GM06990 (cell line): ENCODE measurements around the gene APBB2.

Experiments
- DNase-seq: peaks from one replicate; pipeline ENCODE4 v3.0.0-alpha.2; 2011; ENCODE audit not compliant: insufficient read length; ENCODE audit errors: extremely low read depth
- H3K27me3 ChIP-seq: replicated peaks from 2 replicates; pipeline ENCODE4 v1.6.0; 2011; ENCODE audit warnings: low read length; ENCODE audit not compliant: control insufficient read depth, insufficient read depth
- H3K36me3 ChIP-seq: 2 replicates; pipeline ENCODE4 v1.5.1; 2011; ENCODE audit warnings: low read length; ENCODE audit not compliant: control insufficient read depth, insufficient read depth
- H3K4me3 ChIP-seq: replicated peaks from 2 replicates; pipeline ENCODE4 v1.5.1; 2011; ENCODE audit warnings: low read depth, mild to moderate bottlenecking, control low read depth, low read length
- TF ChIP-seq, protein P1 (sequence below): IDR thresholded peaks from 2 replicates; pipeline ENCODE4 v1.5.1; 2011; ENCODE audit warnings: low read length, control low read depth, mild to moderate bottlenecking, inconsistent platforms; ENCODE audit not compliant: insufficient read depth, poor library complexity, severe bottlenecking

The APBB2 gene

DNA sequence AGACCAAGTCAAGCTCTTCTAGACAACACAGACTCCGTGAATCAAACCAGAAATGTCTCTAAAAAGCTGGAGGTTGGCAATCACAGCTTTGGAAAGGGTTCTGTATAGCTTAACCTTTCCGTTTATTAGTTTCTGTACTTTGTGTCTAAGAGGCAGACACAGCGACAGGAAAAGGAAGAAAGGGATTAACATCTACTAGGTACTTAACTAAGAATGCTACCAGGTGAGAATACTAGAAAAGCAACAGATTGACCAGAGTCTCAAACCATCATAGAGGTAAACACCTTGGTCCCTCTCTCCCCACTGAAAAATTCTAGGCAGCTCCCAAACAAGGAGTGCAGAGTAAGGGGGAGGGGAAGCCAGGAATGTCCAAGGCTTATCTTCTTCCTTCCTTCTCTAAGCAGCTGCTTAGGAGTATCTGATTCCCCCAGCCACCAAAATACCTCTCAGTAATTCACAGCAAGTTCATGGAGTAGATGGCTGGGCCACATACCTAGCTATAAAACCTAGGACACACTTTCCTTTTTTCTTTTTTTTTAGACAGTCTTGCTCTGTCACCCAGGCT is 80.8 kb downstream of the APBB2 start:
- DNase-seq, result no peak
- Histone ChIP-seq H3K27me3 (no peaks in the 10 kb centered on the region), H3K4me3 (no peak overlapping the region), H3K36me3 (no peaks in the 10 kb centered on the region)
- TF ChIP-seq, protein P1, sequence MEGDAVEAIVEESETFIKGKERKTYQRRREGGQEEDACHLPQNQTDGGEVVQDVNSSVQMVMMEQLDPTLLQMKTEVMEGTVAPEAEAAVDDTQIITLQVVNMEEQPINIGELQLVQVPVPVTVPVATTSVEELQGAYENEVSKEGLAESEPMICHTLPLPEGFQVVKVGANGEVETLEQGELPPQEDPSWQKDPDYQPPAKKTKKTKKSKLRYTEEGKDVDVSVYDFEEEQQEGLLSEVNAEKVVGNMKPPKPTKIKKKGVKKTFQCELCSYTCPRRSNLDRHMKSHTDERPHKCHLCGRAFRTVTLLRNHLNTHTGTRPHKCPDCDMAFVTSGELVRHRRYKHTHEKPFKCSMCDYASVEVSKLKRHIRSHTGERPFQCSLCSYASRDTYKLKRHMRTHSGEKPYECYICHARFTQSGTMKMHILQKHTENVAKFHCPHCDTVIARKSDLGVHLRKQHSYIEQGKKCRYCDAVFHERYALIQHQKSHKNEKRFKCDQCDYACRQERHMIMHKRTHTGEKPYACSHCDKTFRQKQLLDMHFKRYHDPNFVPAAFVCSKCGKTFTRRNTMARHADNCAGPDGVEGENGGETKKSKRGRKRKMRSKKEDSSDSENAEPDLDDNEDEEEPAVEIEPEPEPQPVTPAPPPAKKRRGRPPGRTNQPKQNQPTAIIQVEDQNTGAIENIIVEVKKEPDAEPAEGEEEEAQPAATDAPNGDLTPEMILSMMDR, result no peak

DNA sequence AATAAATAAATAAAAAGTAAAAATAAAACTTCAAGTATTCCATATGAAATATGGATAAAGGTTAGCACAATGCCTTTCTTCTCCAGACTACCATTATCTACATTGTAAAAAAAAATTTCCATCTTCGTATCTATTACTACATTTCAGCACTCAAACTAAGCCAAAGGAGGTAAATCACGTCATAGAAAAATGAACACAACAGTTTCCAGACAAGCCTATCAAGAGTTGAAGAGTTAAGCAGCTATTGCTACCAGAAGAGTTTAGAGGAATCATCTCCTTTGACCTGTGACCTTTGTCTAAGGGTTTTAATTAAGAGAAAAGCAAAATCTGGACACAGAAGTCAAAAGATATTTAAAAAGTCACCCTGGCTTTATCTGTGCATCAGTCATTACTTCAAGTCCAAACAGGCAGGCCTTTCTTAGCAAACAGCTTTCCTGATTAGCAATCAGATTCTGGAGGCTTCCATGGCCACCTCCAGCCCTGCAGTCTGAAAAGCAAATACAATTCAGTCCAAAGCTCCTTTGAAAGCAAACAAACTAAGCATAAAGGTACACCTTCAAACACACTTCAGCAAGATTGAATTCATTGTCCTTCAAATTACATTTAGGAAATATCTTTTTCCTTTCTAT is 82.2 kb downstream of the APBB2 start:
- Histone ChIP-seq H3K36me3 (no peaks in the 10 kb centered on the region), H3K4me3 (no peak overlapping the region), H3K27me3 (no peaks in the 10 kb centered on the region)
- no peak for DNase-seq
- TF ChIP-seq, protein P1, result no peak

DNA sequence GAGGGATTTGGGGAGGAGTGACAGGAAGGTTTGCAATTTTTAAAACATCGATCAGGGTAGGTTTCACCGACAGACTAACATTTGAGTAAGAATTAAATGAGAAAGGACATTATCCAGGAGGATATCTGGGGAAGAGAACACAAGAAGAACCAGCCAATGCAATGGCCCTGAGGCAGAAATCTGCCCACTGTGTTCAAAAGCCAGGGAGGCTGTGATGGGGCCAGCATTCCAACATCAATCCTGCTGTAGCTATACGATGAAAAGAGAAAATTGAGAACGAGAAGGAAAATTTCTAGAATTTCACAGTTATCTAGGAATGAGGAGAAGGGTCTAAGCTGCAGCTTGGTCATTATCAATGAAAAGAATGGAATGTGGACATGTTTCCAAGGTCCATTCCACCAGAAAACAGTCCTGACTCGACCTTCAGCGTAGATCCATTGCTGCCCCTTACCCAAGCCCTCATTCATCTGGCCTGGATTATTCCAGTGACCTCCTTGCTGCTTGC is 84.4 kb downstream of the APBB2 start:
- no peak for DNase-seq
- TF ChIP-seq, protein P1, result no peak
- Histone ChIP-seq H3K27me3 (no peaks in the 10 kb centered on the region), H3K36me3 (no peaks in the 10 kb centered on the region), H3K4me3 (no peak overlapping the region)

DNA sequence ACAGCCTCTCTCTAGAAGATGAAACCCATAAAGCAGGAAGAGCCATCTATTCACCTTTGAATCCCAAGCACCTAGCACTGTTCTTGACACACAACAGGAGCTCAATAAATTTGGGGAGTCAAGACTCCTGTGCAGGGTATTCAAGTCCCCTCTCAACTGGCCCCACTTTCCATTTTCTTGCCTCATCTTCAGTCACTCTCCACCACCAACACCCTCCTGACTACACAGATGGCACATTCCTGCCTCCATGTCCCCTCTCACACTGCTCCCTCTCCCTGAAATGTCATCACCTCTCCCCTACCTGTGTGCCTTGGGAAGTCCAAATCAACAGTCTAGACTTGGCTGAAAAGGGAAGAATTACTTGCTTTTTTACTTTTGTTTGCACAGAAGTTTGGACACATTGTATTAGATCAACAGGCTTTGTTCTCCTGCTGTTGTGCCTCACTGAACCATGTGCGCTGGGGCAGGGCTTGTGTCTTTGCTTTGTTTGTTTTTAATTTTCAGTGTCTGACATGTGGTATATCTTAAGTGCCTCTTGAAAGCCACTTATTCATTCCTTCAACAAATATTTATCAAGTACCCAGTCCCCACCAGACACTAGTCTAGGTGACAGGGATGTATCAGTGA is 85.1 kb downstream of the APBB2 start:
- TF ChIP-seq, protein P1, result no peak
- Histone ChIP-seq H3K36me3 (no peaks in the 10 kb centered on the region), H3K4me3 (no peak overlapping the region), H3K27me3 (no peaks in the 10 kb centered on the region)
- DNase-seq, result no peak

DNA sequence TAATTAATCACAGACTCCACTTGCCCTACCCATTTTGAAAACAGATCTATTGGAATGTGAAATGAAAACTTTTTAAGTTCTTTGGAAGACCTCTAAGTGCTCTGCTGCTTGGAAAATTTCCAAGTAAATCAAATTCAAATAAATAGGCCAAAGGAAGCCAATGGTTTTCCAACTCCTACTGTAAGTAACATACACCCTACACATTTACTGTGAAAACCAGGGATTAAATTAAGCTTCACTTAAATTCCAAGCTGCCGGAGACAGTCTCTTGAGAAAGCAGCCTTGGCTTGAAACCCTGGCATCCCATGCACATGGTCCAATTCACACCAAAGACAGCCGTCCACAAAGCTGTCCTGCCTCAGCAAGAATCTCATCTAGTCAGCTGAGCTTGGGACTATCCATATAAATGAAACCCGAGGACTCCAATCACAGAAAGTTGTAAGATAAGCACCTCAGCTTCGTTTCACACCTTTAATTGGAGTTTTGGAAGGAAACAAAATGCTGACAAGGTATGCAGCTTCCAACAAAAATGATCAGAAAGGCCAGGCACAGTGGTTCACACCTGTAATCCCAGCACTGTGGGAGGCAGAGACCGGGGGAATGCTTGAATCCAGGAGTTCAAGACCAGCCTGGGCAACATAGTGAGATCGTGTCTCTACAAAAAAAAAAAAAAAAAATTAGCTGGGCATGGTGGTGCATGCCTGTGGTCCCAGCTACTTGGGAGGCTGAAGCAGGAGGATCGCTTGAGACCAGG is 88.6 kb downstream of the APBB2 start:
- TF ChIP-seq, protein P1, result no peak
- H3K27me3 ChIP-seq, result no peaks in the 10 kb centered on the region
- no peaks in the 10 kb centered on the region for H3K36me3 ChIP-seq
- no peak for DNase-seq
- H3K4me3 ChIP-seq, result no peak overlapping the region
